ENCODE data around the gene PPIL1. TPM values are rescaled to one million over a fixed set of nuclear protein-coding genes. Genes with fewer than 3 reads are reported as not detected.

The PPIL1 gene
- polyA plus RNA-seq, 1 donor (not counting 4 experiments of a cell fraction or from before 2014, with no cell fraction given): 45.5 TPM

DNA sequence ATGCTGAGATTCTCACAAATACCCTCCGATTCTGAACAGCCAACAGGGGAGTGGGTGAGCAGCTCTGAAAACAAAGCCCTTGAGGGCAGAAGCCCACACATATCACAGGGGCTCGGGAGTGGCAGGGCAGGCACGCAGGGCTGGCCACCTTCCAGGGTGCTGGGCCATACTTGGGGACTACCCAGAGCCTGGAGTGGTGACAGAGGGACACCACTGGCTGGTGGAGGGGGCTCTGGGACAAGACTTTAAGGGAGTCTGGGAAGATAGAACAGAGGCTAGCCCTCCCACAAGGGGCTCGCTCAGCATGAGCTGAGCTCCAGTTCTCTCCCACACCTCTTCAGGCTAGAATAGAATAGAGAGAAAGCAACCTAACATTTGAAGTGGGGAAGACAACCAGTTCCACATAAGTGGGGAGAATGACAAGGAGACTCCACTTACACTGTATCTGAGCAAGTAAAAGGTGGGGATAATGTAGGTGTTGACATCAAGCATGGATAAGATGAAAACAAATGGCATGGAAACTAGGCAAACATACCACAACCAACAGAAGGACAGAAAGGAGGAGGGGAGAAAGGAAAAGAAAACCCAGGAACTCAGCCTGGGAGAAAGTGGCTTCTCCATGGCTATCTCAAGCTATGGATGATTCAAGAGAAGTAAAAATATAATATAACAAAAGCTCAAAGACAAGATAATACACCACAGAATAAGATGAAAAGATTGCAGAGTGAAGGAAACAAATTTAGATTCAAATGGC, 7.0 kb downstream of the PPIL1 start:
- H3K27ac ChIP-seq (ENCODE audit: control insufficient read depth, insufficient read depth, low read length): no peak overlapping the region
- no peaks in the 10 kb centered on the region for H3K9me3 ChIP-seq (ENCODE audit: control insufficient read depth, low read depth, low read length)
- no peak overlapping the region for H3K4me2 ChIP-seq (ENCODE audit: control insufficient read depth, extremely low read depth, insufficient read depth, low read depth, low read length)
- peaks cover 13 to 20% of the 10 kb centered on the region in 2 experiments for H3K36me3 ChIP-seq (ENCODE audit: control insufficient read depth in 2 of 2, extremely low read depth in 1 of 2, insufficient read depth in 2 of 2, low read length in 2 of 2)
- H3K9ac ChIP-seq (ENCODE audit: control insufficient read depth, extremely low read depth, insufficient read depth, low read length): no peak overlapping the region
- no peaks in the 10 kb centered on the region for H3K27me3 ChIP-seq (ENCODE audit: control insufficient read depth, extremely low read depth, insufficient read depth, low read length)
- H3K4me3 ChIP-seq (ENCODE audit: control insufficient read depth in 2 of 3, extremely low read depth in 1 of 3, insufficient read depth in 2 of 3, low read depth in 1 of 3, low read length in 3 of 3): no peak overlapping the region
- TF ChIP-seq, protein P1, sequence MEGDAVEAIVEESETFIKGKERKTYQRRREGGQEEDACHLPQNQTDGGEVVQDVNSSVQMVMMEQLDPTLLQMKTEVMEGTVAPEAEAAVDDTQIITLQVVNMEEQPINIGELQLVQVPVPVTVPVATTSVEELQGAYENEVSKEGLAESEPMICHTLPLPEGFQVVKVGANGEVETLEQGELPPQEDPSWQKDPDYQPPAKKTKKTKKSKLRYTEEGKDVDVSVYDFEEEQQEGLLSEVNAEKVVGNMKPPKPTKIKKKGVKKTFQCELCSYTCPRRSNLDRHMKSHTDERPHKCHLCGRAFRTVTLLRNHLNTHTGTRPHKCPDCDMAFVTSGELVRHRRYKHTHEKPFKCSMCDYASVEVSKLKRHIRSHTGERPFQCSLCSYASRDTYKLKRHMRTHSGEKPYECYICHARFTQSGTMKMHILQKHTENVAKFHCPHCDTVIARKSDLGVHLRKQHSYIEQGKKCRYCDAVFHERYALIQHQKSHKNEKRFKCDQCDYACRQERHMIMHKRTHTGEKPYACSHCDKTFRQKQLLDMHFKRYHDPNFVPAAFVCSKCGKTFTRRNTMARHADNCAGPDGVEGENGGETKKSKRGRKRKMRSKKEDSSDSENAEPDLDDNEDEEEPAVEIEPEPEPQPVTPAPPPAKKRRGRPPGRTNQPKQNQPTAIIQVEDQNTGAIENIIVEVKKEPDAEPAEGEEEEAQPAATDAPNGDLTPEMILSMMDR (optimal IDR thresholded peaks at IDR 0.05 in 1 of 3, IDR thresholded peaks at IDR 0.05 in 1 of 3, conservative IDR thresholded peaks at IDR 0.05 in 1 of 3; ENCODE audit: extremely low read depth in 1 of 3, insufficient read depth in 2 of 3, low read length in 3 of 3): no peak
- no peak for TF ChIP-seq EZH2 (IDR thresholded peaks at IDR 0.05; ENCODE audit: low read length)
- H4K20me1 ChIP-seq (ENCODE audit: control insufficient read depth, extremely low read depth, insufficient read depth, low read length): no peaks in the 10 kb centered on the region
- dilution Hi-C loops (cut with MboI; ENCODE audit: extremely low pct_ligation_motif_present, low sequenced_read_pairs): no loop called here
- no peaks in the 10 kb centered on the region for H3K9me1 ChIP-seq (ENCODE audit: control insufficient read depth, extremely low read depth, insufficient read depth, low read length)
- FAIRE-seq (no peak), DNase-seq (ENCODE audit: low read depth, low spot score) (no peak)
- no peak overlapping the region for H2AFZ ChIP-seq (ENCODE audit: control insufficient read depth, low read length)
- H3K4me1 ChIP-seq (ENCODE audit: control insufficient read depth, extremely low read depth, insufficient read depth, low read length): peaks cover 6% of the 10 kb centered on the region
- peaks cover 47% of the 10 kb centered on the region for H3K79me2 ChIP-seq (ENCODE audit: control insufficient read depth, insufficient read depth, low read length)

GRCh38 chr6:36865835-36866234, 8.8 kb downstream of the PPIL1 start:
- H3K4me1 ChIP-seq (ENCODE audit: control insufficient read depth, extremely low read depth, insufficient read depth, low read length): peaks cover 14% of the 10 kb centered on the region
- H3K27ac ChIP-seq (ENCODE audit: control insufficient read depth, insufficient read depth, low read length): no peak overlapping the region
- H3K27me3 ChIP-seq (ENCODE audit: control insufficient read depth, extremely low read depth, insufficient read depth, low read length): no peaks in the 10 kb centered on the region
- H3K9me3 ChIP-seq (ENCODE audit: control insufficient read depth, low read depth, low read length): no peaks in the 10 kb centered on the region
- no peak overlapping the region for H3K9ac ChIP-seq (ENCODE audit: control insufficient read depth, extremely low read depth, insufficient read depth, low read length)
- no peak for DNase-seq (ENCODE audit: low read depth, low spot score)
- no peak overlapping the region for H3K4me2 ChIP-seq (ENCODE audit: control insufficient read depth, extremely low read depth, insufficient read depth, low read depth, low read length)
- H3K9me1 ChIP-seq (ENCODE audit: control insufficient read depth, extremely low read depth, insufficient read depth, low read length): no peaks in the 10 kb centered on the region
- H3K4me3 ChIP-seq (ENCODE audit: control insufficient read depth in 2 of 3, extremely low read depth in 1 of 3, insufficient read depth in 2 of 3, low read depth in 1 of 3, low read length in 3 of 3): no peak overlapping the region
- H4K20me1 ChIP-seq (ENCODE audit: control insufficient read depth, extremely low read depth, insufficient read depth, low read length): no peaks in the 10 kb centered on the region
- peaks cover 13 to 14% of the 10 kb centered on the region in 2 experiments for H3K36me3 ChIP-seq (ENCODE audit: control insufficient read depth in 2 of 2, extremely low read depth in 1 of 2, insufficient read depth in 2 of 2, low read length in 2 of 2)
- FAIRE-seq: no peak
- dilution Hi-C loops (cut with MboI; ENCODE audit: extremely low pct_ligation_motif_present, low sequenced_read_pairs): no loop called here
- peaks cover 46% of the 10 kb centered on the region for H3K79me2 ChIP-seq (ENCODE audit: control insufficient read depth, insufficient read depth, low read length)
- no peak overlapping the region for H2AFZ ChIP-seq (ENCODE audit: control insufficient read depth, low read length)
- TF ChIP-seq, protein P1 (optimal IDR thresholded peaks at IDR 0.05 in 1 of 3, IDR thresholded peaks at IDR 0.05 in 1 of 3, conservative IDR thresholded peaks at IDR 0.05 in 1 of 3; ENCODE audit: extremely low read depth in 1 of 3, insufficient read depth in 2 of 3, low read length in 3 of 3): no peak
- no peak for TF ChIP-seq EZH2 (IDR thresholded peaks at IDR 0.05; ENCODE audit: low read length)

Data from keratinocyte (primary cell).